ENCODE data around the gene GDPD5. TPM values are rescaled to one million over a fixed set of nuclear protein-coding genes. Genes with fewer than 3 reads are reported as not detected.

Gene GDPD5
- total and polyA plus RNA-seq, 9 of the 15 experiments (the other 6 are each of a cell fraction or from before 2014, with no cell fraction given), result 0.32 to 27.3 (median 8.0) TPM

GRCh38 chr11:75439495-75440120, 86.1 kb downstream of the GDPD5 start:
- DNase-seq (ENCODE audit: extremely low read depth in 1 of 4, low spot score in 3 of 4) (no peak), ATAC-seq (no peak), FAIRE-seq (no peak)
- no peak overlapping the region for H3K4me3 ChIP-seq
- ChIA-PET CTCF (ENCODE audit: low intra/inter-chr PET ratio) (no interaction called here), POLR2A (interaction anchor here (1.2 to 2.4 kb wide), 3 partner anchors 31 to 40 kb away, joined by 3 to 6 read pairs (median 6); no protein-coding TSS in a partner anchor)
- no peak overlapping the region for H3K27ac ChIP-seq (ENCODE audit: extremely low read depth, low read depth, low read length)
- H3K9me3 ChIP-seq (replicated peaks; ENCODE audit: control insufficient read depth, insufficient read depth, low read depth, low read length), result no peaks in the 10 kb centered on the region
- in situ Hi-C loops (cut with MboI), result loop anchor here (10.0 to 25.0 kb wide), 2 partner anchors 345 to 423 kb away; no protein-coding TSS in a partner anchor
- intact Hi-C loops (cut with micrococcal nuclease), result no loop called here
- WGBS (ENCODE audit: insufficient coverage, low coverage, missing lambda C conversion rate), result 62% methylated on average over 13 of the region's 13 CpGs
- TF ChIP-seq, protein P1, sequence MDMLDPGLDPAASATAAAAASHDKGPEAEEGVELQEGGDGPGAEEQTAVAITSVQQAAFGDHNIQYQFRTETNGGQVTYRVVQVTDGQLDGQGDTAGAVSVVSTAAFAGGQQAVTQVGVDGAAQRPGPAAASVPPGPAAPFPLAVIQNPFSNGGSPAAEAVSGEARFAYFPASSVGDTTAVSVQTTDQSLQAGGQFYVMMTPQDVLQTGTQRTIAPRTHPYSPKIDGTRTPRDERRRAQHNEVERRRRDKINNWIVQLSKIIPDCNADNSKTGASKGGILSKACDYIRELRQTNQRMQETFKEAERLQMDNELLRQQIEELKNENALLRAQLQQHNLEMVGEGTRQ (CRISPR knock-in tag; IDR thresholded peaks at IDR 0.05), result no peak
- TF ChIP-seq HLTF (IDR thresholded peaks at IDR 0.05) (no peak), HDGF (IDR thresholded peaks at IDR 0.05) (no peak), MIER1 (IDR thresholded peaks at IDR 0.05; ENCODE audit: low read depth) (no peak)
- TF ChIP-seq, protein P2, sequence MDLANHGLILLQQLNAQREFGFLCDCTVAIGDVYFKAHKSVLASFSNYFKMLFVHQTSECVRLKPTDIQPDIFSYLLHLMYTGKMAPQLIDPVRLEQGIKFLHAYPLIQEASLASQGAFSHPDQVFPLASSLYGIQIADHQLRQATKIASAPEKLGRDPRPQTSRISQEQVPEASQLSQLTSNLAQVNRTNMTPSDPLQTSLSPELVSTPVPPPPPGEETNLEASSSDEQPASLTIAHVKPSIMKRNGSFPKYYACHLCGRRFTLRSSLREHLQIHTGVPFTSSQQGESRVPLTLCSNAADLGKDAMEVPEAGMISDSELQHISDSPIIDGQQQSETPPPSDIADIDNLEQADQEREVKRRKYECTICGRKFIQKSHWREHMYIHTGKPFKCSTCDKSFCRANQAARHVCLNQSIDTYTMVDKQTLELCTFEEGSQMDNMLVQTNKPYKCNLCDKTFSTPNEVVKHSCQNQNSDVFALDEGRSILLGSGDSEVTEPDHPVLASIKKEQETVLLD (IDR thresholded peaks at IDR 0.05), result no peak
- TF ChIP-seq, protein P3, sequence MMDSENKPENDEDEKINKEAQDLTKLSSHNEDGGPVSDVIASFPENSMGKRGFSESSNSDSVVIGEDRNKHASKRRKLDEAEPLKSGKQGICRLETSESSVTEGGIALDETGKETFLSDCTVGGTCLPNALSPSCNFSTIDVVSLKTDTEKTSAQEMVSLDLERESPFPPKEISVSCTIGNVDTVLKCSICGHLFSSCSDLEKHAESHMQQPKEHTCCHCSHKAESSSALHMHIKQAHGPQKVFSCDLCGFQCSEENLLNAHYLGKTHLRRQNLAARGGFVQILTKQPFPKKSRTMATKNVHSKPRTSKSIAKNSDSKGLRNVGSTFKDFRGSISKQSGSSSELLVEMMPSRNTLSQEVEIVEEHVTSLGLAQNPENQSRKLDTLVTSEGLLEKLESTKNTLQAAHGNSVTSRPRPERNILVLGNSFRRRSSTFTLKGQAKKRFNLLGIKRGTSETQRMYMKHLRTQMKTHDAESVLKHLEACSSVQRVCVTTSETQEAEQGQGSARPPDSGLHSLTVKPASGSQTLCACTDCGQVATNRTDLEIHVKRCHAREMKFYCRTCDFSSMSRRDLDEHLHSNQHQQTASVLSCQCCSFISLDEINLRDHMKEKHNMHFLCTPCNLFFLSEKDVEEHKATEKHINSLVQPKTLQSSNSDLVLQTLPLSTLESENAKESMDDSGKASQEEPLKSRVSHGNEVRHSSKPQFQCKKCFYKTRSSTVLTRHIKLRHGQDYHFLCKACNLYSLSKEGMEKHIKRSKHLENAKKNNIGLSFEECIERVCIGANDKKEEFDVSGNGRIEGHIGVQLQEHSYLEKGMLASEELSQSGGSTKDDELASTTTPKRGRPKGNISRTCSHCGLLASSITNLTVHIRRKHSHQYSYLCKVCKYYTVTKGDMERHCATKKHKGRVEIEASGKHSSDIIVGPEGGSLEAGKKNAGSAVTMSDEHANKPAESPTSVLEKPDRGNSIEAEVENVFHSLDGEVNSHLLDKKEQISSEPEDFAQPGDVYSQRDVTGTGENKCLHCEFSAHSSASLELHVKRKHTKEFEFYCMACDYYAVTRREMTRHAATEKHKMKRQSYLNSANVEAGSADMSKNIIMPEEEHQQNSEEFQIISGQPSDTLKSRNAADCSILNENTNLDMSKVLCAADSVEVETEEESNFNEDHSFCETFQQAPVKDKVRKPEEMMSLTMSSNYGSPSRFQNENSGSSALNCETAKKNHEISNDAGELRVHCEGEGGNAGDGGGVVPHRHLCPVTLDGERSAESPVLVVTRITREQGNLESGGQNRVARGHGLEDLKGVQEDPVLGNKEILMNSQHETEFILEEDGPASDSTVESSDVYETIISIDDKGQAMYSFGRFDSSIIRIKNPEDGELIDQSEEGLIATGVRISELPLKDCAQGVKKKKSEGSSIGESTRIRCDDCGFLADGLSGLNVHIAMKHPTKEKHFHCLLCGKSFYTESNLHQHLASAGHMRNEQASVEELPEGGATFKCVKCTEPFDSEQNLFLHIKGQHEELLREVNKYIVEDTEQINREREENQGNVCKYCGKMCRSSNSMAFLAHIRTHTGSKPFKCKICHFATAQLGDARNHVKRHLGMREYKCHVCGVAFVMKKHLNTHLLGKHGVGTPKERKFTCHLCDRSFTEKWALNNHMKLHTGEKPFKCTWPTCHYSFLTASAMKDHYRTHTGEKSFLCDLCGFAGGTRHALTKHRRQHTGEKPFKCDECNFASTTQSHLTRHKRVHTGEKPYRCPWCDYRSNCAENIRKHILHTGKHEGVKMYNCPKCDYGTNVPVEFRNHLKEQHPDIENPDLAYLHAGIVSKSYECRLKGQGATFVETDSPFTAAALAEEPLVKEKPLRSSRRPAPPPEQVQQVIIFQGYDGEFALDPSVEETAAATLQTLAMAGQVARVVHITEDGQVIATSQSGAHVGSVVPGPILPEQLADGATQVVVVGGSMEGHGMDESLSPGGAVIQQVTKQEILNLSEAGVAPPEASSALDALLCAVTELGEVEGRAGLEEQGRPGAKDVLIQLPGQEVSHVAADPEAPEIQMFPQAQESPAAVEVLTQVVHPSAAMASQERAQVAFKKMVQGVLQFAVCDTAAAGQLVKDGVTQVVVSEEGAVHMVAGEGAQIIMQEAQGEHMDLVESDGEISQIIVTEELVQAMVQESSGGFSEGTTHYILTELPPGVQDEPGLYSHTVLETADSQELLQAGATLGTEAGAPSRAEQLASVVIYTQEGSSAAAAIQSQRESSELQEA (IDR thresholded peaks at IDR 0.05; ENCODE audit: low read depth), result no peak
- H3K4me1 ChIP-seq (replicated peaks in 1 of 2; ENCODE audit: control insufficient read depth in 2 of 2, insufficient read depth in 2 of 2, low read length in 2 of 2), result peaks cover 0 to 34% of the 10 kb centered on the region in 2 experiments; a peak in 1 of 5 replicates
- no peak overlapping the region for H3K4me2 ChIP-seq (ENCODE audit: insufficient read depth, low read length)
- H2AFZ ChIP-seq (ENCODE audit: low read depth, low read length), result no peak overlapping the region
- no peaks in the 10 kb centered on the region for H3K27me3 ChIP-seq (ENCODE audit: control insufficient read depth in 2 of 2, insufficient read depth in 2 of 2, low read length in 2 of 2)
- no peaks in the 10 kb centered on the region for H4K20me1 ChIP-seq (replicated peaks; ENCODE audit: control insufficient read depth, insufficient read depth, low read length)
- H3K9ac ChIP-seq (ENCODE audit: insufficient read depth in 1 of 2, low read depth in 2 of 2, low read length in 2 of 2), result peak overlapping the region in 1 of 2 experiments; percentile 75; a peak in 2 of 4 replicates
- H3K36me3 ChIP-seq (ENCODE audit: control insufficient read depth, insufficient read depth, low read length), result no peaks in the 10 kb centered on the region
- no peaks in the 10 kb centered on the region for H3K9me1 ChIP-seq (ENCODE audit: control insufficient read depth, insufficient read depth, low read length)
- H3K79me2 ChIP-seq (ENCODE audit: control insufficient read depth, insufficient read depth, low read length), result no peaks in the 10 kb centered on the region
- BruUV-seq (replicated peaks), result no TSS peak
